NOMO-1 treated with dmso at 0.1 percent for 144 hours (cell line): ENCODE results near the gene DUSP1.
A peak's percentile ranks its signal among the peaks of the same experiment; 100 is the strongest.

Experiments used
- DNase-seq: peaks from one replicate; lab custom pipeline; 2025; ENCODE audit not compliant: unreplicated experiment; lab: John Stamatoyannopoulos, UW

DUSP1 gene

DNA sequence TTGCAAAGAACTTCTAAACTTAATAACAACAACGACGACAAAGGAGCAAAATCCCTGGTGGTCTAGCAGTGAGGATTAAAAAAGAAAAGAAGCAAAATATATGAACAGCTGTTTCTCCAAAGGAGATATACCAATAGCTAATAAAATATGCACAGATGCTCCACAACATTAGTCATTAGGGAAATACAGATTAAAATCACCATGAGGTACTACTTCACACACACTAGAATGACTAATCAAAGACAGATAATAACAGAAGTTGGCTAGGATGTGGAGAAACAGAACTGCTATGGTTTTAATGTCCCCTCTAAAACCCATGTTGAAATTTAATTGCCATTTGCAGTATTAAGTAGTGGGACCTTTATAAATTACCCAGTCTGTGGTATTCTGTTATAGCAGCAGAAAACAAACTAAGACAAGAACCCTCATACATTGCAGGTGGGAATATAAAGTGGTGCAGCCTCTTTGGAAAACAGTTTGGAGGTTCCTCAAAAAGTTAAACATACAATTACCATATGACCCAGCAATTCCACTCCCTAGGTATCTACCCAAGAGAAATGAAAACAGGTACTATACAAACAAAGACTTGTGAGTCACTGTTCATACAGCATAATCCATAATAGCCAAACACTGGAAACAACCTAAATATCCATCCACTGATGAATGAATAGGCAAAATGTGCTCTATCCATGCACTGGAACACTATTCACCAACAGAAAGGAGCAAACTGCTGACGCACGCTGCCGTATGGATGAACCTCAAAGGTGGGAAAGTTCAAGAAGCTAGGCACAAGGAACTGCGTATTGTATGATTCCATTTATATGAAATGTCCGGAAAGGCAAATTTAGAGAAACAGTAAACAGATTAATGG lies 11.4 kb upstream of the DUSP1 start:
- DNase-seq = no peak

DNA sequence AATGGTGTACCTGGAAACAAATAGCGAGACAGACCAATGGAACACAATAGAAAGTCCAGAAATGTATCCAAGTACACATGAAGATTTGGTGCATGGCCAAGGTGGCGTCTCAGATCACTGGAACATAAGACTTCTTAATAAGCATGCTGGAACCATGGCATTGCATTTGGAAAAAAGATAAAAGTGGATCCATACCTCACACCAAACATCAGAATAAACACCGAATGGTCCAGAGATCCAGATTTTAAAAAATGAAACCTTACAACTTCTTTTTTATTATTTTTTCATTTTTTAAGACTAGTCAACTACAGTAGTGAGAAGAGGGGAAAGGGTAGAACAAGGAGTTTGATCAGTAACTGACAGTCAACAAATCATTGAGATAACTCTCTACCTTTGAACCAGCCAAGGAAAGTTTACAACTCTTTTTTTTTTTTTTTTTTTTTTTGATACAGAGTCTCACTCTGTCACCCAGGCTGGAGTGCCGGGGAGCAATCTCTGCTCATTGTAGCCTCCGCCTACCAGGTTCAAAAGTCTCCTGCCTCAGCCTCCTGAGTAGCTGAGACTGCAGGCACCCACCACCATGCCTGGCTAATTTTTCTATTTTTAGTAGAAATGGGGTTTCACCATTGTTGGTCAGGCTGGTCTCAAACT lies 8.8 kb upstream of the DUSP1 start:
- DNase-seq = no peak

DNA sequence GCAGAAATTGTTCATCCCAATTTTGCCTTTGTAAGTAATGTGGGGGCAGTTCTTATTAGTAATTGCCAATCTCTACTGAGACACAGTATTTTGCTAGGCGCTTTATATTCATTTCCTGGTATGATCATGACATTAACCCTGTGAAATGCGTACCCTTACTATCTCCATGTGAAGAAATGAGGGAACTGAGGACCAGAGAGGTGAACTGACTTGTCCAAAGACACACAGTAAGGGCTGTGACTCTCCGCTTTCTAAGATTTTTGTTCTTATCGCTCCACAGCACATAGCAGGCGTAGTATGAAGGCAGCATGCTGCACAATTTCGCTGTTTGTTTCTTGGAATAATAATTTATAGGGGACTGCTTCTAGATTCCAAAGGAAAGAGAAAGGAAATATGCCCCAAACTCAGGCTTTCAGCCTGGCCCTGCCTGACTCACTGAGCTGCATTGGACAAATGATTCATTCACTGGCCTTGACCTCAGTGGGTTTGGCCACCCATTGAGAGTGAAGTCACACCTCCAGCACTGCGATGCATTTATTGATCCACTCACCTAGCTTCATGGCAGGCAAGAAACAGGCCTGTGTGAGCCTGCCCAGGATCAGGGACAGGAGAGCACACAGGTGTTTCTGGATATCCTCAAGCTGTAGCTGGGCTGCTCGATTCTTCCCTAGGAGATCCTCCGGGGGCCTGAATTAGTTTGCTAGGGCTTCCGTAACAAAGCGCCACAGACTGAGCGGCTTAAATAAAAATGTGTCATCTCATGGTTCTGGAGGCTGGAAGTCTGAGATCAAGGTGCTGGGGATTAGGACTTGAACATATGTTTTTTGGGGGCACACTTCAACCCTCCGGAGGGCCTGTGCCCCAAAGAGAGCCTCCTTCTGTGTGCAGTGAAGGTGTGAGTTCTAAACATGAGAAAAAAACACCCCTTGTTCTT lies 7.2 kb upstream of the DUSP1 start:
- no peak for DNase-seq

DNA sequence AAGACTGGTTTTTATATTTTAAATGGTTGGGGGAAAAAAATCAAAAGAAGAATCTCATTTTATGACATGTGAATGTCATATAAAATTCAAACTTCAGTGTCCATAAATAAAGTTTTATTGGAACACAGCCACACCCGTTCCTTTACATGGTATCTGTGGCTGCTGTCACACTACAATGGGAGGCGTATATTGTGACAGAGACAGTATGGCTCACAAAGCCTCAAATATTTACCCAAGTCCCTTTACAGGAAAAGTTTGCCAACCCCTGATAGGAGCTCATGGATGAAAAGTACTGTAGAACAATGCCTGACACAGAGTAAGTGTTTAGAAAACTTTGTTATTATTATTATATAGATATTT lies 5.2 kb upstream of the DUSP1 start:
- no peak for DNase-seq

DNA sequence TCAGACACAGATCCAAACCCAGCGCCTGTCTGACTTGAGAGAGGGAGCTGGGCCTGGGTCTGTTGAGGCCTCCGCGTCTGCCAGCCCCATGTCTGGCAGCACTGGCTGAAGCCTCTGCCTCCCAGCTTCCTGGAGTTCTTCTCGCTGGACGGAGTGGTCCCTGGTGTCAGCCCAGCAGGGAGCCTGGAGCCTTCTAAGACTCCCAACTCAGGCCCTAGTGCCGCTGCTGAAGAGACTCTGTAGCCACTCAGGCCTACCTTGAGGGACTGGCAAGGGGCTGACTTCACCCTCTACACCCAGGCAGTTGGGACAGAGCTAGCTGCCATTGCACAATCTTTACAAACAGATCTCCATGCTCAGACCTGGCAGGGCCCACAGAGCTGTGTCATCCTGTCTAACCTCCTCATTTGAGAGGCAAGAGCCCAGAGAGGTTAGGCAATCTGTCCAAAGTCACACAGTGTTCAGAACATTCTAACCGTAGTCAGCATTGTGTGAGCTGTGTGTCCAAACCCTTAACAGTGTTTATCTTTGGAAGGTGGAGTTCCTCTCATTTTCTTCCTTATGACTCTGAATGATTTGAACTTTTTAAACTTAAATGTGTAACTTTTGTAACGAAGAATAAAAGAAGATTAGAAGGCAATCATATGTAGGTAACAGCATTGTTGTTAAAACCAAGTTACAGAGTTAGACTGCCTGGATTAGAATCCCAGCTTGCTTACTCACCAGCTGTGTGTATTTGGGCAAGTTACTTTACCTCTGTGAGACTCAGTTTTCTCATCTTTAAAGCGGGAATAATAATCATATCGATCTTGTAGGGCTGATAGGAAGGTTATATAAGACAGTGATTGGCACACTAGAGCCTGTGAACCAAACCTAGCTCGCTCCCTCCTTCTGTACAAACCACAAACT lies 4.6 kb upstream of the DUSP1 start:
- DNase-seq = peak; percentile 68

DNA sequence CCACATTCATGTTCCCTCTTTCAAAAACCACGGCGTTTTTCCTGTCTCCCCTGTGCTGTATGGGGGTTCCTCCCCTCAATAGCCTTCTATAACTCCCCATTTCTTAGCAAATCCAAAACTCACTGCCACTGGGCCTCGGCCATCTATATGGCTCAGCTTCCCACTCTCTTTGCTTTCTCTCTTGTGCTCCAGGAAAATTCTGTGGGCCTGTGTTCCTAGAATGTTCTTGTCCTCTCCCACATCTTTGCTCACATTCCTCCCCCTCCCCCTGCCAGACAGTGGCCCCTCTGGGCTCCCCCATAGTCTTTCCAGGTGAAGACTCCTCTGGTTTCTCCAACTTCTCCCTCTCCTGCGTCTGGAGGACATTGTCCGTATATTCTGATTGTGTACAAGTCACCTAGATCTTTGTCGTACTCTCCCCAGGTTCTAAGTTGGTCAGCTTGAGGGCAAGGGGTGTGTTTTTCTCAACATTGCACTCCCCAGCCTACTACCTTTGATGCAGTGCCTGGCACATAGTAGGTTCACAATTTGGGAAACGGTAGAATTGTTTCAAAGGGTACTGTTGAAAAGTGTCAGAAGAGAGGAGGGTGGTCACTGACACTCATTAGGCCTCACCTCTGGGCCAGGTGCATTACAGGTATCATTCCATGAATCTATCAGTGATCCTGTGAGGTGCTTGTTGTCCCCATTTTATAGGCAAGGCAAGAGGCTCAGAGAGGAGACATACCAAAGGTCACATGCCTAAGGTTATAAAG lies 3.7 kb upstream of the DUSP1 start:
- DNase-seq = no peak

DNA sequence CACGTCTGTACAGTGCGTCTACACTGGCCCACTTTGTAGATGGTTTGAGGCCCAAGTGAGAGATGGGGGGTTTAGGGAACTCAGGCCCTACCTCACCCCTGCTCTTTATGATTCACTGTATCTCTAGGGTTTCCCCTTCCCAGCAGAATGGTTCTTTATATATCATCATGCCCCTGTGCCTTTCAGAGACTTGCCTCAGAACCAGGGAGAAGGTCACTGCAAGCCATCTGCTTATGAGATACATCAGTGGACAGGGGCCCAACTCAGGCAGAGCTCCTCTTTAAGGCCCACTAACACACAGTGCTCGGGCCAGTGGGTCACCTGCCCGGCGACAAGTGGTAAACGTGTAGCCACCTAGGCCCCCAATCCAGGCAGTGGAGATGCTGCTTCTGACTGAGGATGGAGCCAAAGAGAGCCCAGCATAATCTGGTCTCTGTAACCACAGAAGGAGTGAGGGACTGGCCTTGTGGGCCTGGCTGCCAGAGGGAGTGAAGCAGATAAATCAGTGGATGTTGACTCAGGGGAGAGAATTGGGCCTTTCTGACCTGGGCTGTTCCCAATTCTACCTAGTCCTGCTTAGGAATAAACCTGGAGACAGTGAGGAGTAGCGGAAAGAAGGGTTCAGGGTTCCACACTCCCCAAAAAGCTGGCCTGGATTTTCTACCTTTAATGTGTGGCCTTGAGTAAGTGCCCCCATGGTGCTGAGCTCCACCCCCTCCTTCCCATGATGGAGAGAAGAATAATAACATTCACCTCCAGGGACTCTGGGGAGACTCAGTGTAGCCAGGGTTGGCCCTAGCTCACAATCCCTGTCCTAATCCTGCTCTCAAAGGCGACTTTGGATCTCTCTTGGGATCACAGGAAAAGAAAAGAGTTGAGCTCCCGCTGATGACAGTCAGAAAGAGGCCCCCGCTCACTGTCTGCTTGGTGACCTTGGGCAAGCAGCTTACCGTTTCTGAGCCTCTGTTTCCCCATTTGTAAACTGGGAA lies 2.8 kb upstream of the DUSP1 start:
- no peak for DNase-seq

DNA sequence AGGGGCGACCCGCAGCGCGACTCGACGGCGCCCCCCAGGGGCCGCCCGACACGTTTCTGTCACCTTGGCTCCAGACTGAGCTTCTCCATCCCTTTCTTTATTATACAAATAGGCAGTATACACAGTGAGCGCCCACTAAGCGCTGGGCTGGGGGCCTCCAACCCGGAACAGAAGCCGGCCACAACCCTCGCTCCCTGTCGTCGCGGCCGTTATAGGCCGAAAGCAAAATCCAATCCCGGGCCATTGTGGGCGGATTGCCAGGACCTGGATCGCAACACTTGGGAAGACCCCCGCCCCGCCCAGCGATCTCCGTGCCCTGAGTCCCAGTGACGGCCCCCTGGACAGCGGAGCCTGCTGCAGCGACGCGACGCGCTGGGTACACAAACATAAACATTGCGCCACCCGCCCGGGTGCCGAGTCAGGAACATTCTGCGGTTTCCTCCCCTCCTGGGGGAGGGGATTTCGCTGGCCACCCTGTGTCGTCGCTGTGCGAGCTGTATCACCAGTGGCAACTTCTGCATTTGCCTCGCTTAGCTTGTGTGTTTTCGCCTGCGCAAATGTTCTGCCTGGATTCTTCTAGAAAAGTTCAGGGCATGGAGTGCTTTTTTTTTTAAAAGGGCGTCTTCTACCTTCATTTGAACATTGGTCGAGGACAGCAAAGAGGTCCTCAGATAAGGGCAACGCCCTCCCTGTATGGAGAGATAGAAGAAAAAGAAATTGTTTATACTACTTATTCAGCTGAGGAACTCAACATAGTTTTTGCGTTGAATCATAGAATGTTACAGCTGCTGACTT lies 1.3 kb upstream of the DUSP1 start:
- DNase-seq = peak; percentile 90

DNA sequence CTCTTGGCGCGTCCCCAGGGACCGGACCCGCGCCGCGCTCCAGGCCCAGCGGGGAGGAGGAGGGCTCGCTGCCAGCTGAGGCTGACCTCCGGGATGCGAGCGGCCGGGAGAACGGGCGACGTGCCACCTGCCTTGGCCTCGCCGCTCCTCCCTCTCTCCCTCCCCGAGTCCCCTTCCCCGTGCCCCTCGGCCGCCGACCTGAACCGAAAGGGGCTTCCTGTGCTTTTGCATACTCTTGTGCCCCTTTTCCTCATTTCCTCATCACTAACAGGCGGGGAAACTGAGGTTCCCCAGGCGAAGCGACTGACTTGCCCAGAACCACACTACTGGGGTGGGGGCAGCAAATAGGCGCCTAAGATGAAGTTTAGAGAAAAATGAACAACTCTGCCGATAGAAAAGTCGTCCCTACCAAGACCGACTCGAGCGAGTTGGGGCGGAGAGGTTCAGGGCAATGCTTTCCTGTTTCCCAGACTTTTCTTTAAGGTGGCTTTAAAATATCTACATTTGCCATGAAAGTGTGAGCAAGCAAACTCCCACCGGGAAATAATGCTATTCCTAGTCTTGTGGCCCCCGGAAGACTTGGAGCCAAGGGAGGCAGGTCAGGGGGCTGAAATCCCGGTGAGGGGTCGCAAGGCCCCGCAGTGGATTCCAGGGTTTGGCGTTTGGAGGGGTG lies 580 bp upstream of the DUSP1 start:
- no peak for DNase-seq

DNA sequence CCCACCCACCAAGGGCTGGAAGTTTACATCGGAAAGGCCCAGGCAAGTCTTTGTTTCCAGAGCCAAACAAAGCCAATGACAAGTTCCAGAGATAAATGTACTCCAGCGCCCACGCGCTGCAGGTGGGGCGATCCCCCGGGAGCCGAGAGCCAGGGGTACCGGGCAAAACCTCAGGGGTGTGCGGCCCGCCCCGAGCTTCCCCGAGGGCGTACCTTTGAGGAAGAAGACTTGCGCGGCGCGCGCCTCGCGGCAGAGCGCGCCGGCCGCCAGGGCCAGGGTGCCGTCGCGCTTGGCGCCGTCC lies 671 bp downstream of the DUSP1 start:
- DNase-seq = no peak

DNA sequence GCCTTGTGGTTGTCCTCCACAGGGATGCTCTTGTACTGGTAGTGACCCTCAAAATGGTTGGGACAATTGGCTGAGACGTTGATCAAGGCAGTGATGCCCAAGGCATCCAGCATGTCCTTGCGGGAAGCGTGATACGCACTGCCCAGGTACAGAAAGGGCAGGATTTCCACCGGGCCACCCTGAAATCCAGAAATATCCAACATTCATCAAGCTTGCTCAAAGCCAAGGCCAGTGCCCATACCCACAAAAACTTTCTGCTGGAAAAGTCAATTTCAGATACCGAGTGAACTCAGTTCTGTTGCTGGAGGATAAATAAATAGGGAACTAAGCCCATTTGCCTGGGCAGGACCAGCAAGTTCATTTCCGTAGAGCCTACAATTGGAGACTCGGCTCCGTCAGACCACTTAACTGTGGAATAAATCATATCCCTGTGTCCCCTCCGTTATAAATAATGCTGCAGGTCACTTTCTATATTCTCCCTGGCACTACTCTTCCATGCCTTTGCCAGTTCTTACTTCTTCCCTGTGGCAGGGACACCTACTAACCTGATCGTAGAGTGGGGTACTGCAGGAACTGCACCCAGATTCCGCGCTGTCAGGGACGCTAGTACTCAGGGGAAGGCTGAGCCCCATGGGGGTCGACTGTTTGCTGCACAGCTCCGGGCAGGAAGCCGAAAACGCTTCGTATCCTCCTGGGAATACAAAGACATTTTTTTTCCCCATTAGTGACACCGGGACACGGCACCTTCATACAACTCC lies 1.2 kb downstream of the DUSP1 start:
- DNase-seq = no peak

DNA sequence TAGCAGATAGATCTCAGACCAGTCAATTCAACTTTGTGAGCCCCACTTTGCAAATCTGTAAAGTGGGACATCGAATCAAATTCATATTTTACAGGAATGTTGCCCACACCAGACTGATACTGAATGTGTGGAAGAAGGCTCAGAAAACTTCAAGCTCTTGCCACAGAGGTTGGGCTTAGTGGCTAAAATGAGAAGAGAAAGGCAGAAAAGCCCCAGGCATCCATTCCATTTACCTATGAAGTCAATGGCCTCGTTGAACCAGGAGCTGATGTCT lies 1.7 kb downstream of the DUSP1 start:
- no peak for DNase-seq

DNA sequence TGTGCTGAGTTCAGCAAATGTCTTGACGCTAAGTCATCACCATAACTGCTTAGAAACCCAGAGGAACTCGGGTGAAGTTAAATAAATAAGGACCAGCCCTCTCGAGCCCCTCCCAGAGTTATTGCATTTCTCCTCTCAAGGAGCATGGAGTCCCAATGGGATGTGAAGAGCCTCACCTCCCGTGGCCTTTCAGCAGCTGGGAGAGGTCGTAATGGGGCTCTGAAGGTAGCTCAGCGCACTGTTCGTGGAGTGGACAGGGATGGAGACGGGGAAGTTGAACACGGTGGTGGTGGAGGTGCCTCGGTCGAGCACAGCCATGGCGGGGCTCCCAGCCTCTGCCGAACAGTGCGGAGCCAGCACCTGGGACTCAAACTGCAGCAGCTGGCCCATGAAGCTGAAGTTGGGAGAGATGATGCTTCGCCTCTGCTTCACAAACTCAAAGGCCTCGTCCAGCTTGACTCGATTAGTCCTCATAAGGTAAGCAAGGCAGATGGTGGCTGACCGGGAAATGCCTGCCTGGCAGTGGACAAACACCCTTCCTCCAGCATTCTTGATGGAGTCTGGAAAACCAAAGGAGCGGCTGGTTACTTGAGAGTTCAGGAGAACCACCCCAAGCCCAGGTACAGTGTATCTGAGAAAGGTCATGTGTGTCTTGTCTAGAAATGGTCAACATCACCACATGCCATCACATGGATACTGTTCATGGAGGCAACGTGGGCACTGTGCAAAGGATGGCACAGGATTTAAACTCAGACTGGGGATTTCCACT lies 2.2 kb downstream of the DUSP1 start:
- DNase-seq = no peak

DNA sequence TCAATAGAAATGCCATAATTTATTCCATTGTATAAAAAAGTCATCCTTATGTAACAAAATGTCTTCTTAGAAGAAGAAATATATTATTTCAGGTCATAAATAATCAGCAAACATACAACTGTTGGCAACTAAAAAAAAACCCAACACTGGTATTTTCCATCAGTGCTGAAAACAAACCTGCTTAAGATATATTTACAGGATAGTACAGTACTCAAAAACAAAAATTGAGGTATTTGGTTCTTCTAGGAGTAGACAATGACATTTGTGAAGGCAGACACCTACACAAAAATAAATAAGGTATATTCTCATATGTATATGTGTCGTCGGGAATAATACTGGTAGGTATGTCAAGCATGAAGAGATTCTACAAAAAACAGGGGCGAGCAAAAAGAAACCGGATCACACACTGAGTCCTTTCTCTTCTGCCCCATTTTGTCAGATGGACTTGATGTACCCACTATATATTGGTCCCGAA lies 2.9 kb downstream of the DUSP1 start:
- DNase-seq = no peak

DNA sequence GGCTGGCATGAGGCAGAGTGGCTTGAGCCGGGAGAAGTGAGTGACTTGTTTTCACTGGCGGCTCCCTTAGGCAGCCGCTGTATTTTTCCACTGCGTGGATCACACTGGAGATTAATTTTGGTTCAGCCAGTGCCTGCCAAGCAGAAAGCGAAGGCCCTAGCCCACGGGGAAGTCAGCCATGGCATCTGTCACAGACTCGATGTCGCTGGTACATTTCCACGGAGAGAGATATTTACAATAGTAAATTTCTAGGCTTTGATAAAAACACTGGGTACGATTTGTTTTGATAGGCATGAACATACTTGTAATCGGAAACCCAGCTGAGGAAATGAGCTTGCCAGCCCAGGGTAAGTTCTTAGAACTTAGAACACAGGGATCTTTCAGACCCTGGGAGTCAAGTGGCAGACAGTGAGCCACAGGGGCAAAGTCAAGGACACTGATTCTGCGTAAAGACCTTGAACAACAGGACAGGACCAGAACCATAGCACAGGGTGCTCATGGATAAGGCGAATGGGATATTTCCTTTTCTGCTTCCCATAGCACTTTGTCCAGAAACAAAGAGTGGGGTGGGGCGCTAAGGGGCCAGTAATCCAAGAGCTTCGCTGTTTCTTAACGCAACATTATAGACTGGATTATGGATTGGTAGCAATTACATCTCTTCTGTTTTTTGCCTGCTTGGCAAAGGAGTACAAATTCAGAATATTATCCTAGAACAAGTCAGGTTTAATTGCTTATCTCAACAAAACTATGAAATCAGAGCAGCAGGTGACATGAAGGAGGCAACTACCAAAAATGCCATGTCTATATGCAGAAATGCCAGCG lies 4.5 kb downstream of the DUSP1 start:
- DNase-seq = no peak
